ENCODE results near the gene FBXO31.
"Not testable (repeated sequence)": the region's sequence is repeated elsewhere in the genome, so short reads cannot be mapped to it uniquely, and the experiment has no call there.

The FBXO31 gene

GRCh38 chr16:87382023-87382785, 1.4 kb downstream of the FBXO31 start:
- no peak for DNase-seq

- no peak for DNase-seq
Observed at GRCh38 chr16:87380881-87381280, 2.7 kb downstream of the FBXO31 start.

- DNase-seq = no peak
Observed at GRCh38 chr16:87380403-87380802, 3.2 kb downstream of the FBXO31 start.

GRCh38 chr16:87379312-87379752, 4.2 kb downstream of the FBXO31 start:
- not testable (repeated sequence) for DNase-seq

GRCh38 chr16:87376660-87377059, 6.9 kb downstream of the FBXO31 start:
- DNase-seq = no peak

GRCh38 chr16:87375426-87376135, 8.0 kb downstream of the FBXO31 start:
- no peak for DNase-seq

- DNase-seq = no peak
Observed at GRCh38 chr16:87374313-87374712, 9.3 kb downstream of the FBXO31 start.

GRCh38 chr16:87372305-87372704, 11.3 kb downstream of the FBXO31 start:
- DNase-seq = no peak

- DNase-seq = no peak
Observed at GRCh38 chr16:87371261-87371866, 12.2 kb downstream of the FBXO31 start.

- no peak for DNase-seq
Observed at GRCh38 chr16:87369796-87370719, 13.5 kb downstream of the FBXO31 start.

- no peak for DNase-seq
Observed at GRCh38 chr16:87369117-87369765, 14.3 kb downstream of the FBXO31 start.

- DNase-seq = no peak
Observed at GRCh38 chr16:87368029-87368770, 15.4 kb downstream of the FBXO31 start.

GRCh38 chr16:87367529-87367928, 16.0 kb downstream of the FBXO31 start:
- DNase-seq = no peak

GRCh38 chr16:87366930-87367329, 16.6 kb downstream of the FBXO31 start:
- no peak for DNase-seq

GRCh38 chr16:87366288-87366687, 17.3 kb downstream of the FBXO31 start:
- DNase-seq = no peak

GRCh38 chr16:87365021-87365713, 18.4 kb downstream of the FBXO31 start:
- DNase-seq = no peak

- no peak for DNase-seq
Observed at GRCh38 chr16:87363771-87364455, 19.7 kb downstream of the FBXO31 start.

- not testable (repeated sequence) for DNase-seq
Observed at GRCh38 chr16:87362828-87363559, 20.6 kb downstream of the FBXO31 start.

Measured in fibroblast of skin of scalp (primary cell).